Muscle layer of colon (tissue), 2 donors: ENCODE measurements around the gene RAD51D.
"Not testable (repeated sequence)": the region's sequence is repeated elsewhere in the genome, so short reads cannot be mapped to it uniquely, and the experiment has no call there.

ENCODE experiments used
- H3K27ac ChIP-seq: one replicate; pipeline ENCODE4 v1.7.0; 2013; ENCODE audit warnings: low read depth, mild to moderate bottlenecking, low read length, moderate library complexity
- H3K27me3 ChIP-seq, 2 donors: one replicate each; pipeline ENCODE4 v1.7.0; 2013; ENCODE audit warnings: low read length in 2 of 2, mild to moderate bottlenecking in 2 of 2; ENCODE audit not compliant: insufficient read depth in 2 of 2, control insufficient read depth in 1 of 2
- H3K36me3 ChIP-seq: one replicate; pipeline ENCODE4 v1.7.0; 2013; ENCODE audit warnings: mild to moderate bottlenecking, low read length; ENCODE audit not compliant: insufficient read depth
- H3K4me1 ChIP-seq: one replicate; pipeline ENCODE4 v1.7.0; 2013; ENCODE audit warnings: mild to moderate bottlenecking, low read length; ENCODE audit not compliant: insufficient read depth
- H3K4me3 ChIP-seq, 2 donors: one replicate each; pipeline ENCODE4 v1.7.0; 2013; ENCODE audit warnings: low read length in 2 of 2, low read depth in 1 of 2, mild to moderate bottlenecking in 1 of 2, moderate library complexity in 1 of 2
- H3K9ac ChIP-seq: one replicate; pipeline ENCODE4 v1.7.0; 2013; ENCODE audit warnings: low read length
- H3K9me3 ChIP-seq: one replicate; pipeline ENCODE4 v1.7.0; 2013; ENCODE audit warnings: mild to moderate bottlenecking, low read length
- donor health status: abdominal sarcoma.
- donor health status: Adenocarcinoma of cecum.

RAD51D gene

DNA sequence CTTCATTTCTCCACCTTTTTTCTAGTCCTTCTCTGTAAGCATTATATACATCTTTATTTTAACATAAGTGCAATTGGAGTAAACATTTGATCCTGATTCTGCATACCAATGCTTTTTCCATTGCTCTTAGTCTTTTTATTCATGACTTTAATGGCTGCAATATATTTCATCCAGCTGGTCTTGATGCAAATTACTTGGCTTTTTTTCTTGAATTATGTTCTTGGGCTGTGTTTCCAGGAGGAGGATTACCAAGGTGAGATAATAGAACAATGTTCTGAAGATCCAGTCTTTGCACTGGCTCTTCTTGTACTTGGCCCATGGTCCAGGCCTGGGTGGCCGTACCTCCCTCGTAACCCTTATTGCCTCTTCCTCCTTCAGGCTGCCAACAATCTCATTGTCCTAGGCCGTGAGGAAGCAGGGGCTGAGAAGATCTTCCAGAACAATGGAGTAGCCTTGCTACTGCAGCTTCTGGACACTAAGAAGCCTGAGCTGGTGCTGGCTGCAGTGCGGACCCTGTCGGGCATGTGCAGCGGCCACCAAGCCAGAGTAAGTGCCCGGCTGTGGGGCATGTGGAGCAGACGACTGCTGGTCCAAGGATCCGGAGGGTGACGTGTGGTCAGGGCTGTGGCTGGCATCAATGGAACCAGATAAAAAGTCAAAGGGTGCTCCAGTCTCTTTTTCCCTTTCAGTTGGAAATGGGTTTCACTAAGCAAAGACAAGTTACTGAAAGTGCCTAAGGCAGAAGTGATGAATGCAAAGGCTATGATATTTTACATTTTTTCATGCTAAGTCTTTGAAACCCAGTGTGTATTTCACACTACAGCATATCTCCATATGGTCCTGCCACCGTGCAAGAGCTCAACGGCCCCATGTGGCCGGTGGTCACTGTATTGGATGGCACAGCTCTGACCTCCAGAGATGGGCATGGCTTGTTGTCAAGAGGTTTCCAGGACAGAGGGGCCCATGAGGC is 34.8 kb upstream of the RAD51D start:
- no peaks in the 10 kb centered on the region for H3K9me3 ChIP-seq
- H3K27me3 ChIP-seq = no peaks in the 10 kb centered on the region
- no peaks in the 10 kb centered on the region for H3K4me1 ChIP-seq
- H3K36me3 ChIP-seq = no peaks in the 10 kb centered on the region
- no peak overlapping the region for H3K9ac ChIP-seq
- no peak overlapping the region for H3K4me3 ChIP-seq
- no peak overlapping the region for H3K27ac ChIP-seq

DNA sequence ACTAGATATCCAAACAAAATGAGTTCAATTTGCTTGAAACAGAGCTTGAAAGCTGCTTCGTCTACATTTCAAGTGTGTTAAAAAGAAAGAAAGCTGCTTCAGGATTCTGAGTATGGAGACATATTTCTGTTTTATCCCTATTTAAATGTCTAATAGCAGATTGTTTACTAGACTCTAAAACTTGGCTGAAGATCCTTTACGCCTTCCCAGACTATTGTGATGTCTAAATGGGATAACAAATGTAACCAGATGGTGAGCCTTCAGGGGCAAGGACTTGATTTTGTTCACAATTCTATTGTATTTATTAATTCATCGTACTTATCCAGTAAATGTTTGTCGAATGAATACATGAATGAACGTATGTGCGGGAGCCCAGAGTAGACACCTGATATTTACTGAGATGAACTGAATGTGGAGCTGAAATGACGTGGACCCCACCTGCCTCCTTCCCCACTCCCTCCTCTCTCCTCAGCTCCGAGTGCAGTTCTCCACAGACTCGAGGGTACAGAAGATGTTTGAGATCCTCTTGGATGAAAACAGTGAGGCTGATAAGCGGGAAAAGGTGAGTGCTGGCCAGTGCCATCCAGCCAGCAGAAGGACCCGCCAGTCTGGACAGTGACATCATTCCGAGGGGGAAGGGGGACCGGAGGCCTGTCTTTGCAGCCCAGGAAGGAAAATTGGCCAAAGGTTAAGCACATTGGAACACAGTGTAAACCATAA is 32.9 kb upstream of the RAD51D start:
- Histone ChIP-seq H3K27ac (no peak overlapping the region), H3K9ac (no peak overlapping the region), H3K4me3 (no peak overlapping the region), H3K36me3 (no peaks in the 10 kb centered on the region), H3K9me3 (no peaks in the 10 kb centered on the region), H3K27me3 (no peaks in the 10 kb centered on the region), H3K4me1 (no peaks in the 10 kb centered on the region)

DNA sequence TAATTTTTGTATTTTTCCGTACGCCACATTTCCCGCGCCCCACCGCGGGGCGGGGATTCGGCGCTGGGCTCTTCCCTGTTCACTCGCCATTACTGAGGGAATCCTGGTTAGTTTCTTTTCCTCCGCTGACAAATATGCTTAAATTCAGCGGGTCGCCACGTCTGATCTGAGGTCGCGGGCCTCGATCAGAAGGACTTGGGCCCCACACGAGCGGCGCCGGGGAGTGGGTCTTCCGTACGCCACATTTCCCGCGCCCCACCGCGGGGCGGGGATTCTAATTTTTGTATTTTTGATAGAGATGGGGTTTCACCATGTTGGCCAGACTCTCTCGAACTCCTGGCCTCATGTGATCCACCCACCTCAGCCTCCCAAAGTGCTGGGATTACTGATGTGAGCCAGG is 31.4 kb upstream of the RAD51D start:
- not testable (repeated sequence) for H3K27me3 ChIP-seq, H3K4me3 ChIP-seq, H3K9me3 ChIP-seq, H3K27ac ChIP-seq, H3K9ac ChIP-seq, H3K4me1 ChIP-seq, H3K36me3 ChIP-seq

DNA sequence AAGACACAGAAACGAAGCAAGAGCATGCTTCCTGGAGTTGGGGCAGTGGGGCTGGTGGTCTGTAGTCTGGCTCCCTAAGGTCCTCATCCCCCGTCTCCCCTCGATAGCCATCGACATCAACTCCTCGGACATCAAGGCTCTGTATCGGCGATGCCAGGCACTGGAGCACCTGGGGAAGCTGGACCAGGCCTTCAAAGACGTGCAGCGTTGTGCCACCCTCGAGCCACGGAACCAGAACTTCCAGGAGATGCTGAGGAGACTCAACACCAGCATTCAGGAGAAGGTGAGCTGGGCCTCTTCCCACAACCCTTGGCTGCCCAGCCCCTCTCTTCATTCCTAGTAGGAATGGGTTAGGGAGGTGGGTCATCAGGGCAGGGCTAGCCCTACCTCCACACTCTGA is 30.3 kb upstream of the RAD51D start:
- Histone ChIP-seq H3K9me3 (no peaks in the 10 kb centered on the region), H3K36me3 (no peaks in the 10 kb centered on the region), H3K27ac (no peak overlapping the region), H3K9ac (no peak overlapping the region), H3K27me3 (no peaks in the 10 kb centered on the region), H3K4me1 (no peaks in the 10 kb centered on the region), H3K4me3 (no peak overlapping the region)

DNA sequence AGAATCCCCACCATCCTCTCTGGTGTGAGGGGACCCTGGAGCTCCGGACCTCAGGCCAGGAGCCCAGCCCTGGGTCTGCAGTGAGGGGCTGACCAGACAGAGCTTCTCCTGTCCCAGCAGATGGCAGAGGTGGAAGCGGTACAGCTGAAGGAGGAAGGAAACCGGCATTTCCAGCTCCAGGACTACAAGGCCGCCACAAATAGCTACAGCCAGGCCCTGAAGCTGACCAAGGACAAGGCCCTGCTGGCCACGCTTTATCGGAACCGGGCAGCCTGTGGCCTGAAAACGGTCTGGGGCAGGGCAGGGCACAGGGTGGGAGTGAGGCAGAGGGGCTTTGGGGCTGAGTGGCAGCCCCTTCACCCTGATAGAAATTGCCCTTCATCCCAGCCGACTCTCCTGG is 28.5 kb upstream of the RAD51D start:
- Histone ChIP-seq H3K9ac (no peak overlapping the region), H3K27ac (no peak overlapping the region), H3K27me3 (no peaks in the 10 kb centered on the region), H3K4me1 (no peaks in the 10 kb centered on the region), H3K36me3 (no peaks in the 10 kb centered on the region), H3K9me3 (no peaks in the 10 kb centered on the region), H3K4me3 (no peak overlapping the region)

DNA sequence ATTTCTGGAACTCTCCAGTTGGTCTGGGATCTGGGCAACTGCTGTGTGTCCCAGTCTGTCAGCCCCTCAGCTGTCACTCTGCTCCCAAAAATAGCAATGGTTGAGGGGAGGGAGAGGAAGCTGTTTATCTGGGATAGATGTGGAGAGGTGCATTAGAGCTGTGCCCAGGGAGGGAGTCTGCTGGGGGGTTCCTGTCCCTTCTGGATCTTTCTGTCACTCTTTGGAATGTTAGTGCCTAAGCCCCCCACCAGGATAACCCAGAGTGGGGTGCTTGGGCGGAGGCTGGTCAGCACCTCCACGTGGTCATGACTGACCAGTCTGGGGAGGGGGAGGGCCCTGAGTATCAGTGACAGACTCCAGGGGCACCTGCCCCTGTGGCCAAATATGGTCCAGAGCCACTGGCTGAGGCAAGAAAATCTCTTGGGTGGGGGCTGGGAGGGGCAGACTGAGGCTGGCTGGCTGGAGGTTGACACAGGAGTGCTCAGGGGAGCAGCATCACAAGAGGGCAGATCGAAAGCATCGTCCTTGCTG is 27.8 kb upstream of the RAD51D start, which contains the start of gene UNC45B:
Gene UNC45B (plus strand): TSS at position 443 of the 531 bp plus-strand sequence. CDS start 447 bp downstream, outside the sequence.
- H3K9me3 ChIP-seq = no peaks in the 10 kb centered on the region
- H3K4me3 ChIP-seq = no peak within 1 kb of the TSS
- no peaks in the 10 kb centered on the region for H3K27me3 ChIP-seq
- H3K27ac ChIP-seq = no peak within 1 kb of the TSS
- H3K9ac ChIP-seq = no peak within 1 kb of the TSS
- no peaks in the 10 kb centered on the region for H3K4me1 ChIP-seq
- no peaks in the 10 kb centered on the region for H3K36me3 ChIP-seq

DNA sequence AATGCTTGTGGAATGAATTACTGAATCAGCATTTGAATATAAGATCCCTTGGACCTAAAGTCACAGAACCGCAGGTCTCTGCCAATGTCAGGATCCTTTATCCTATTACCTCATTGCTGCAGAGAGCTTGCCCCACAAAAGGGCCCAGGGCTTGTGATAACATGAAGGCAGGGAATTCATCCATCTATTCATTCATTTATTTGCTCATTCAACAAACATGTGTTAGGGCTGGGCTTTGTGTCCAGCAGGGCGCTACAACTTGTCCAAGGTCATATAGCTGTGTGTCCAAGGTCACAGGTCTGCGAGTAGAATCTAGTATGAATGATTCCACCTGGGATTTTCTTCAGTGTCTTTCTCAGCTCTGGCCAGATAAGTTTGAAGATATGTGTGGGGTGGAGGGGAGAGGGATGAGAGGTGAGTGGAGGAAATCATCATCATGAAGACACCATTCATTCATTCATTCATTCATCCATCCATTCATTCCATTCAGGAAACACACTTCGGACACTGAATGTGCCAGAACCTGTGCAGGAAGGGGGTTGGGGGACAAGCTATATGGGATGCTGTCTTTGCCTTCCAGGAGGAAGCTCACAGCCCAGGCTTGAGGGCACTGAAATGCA is 26.7 kb upstream of the RAD51D start:
- no peaks in the 10 kb centered on the region for H3K36me3 ChIP-seq
- H3K4me3 ChIP-seq = no peak overlapping the region
- no peaks in the 10 kb centered on the region for H3K9me3 ChIP-seq
- H3K27me3 ChIP-seq = no peaks in the 10 kb centered on the region
- H3K9ac ChIP-seq = no peak overlapping the region
- H3K4me1 ChIP-seq = no peaks in the 10 kb centered on the region
- no peak overlapping the region for H3K27ac ChIP-seq

DNA sequence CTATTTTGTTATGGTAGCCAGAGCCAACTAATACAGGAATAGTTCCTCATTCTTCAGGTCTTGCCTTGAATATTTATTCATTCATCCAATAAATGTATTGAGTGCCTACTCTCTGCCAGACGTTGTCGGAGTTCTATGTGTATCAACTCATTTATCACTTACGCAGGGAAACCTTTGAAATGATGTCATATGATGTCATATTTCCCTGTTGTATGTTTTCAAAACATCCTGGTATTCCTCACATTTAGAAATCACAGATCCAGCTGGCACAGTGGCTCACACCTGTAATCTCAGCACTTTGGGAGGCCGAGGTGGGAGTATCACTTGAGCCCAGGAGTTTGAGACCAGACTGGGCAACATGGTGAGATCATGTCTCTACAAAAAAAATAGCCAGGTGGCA is 25.2 kb upstream of the RAD51D start:
- Histone ChIP-seq H3K4me1 (peaks cover 8% of the 10 kb centered on the region), H3K27ac (no peak overlapping the region), H3K36me3 (peaks cover under 1% of the 10 kb centered on the region)

DNA sequence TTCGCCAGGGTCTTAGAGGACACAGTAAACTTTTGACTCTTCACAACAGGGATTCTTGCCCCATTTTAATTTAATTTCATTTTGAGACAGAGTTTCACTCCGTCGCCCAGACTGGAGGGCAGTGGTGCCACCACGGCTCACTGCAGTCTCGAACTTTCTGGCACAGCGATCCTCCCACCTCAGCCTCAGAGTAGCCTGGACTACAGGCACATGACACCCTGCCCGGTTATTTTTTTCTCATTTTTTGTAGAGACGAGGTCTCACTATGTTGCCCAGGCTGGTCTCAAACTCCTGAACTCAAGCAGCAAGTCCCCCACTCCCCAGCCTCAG is 22.8 kb upstream of the RAD51D start:
- H3K9me3 ChIP-seq = no peaks in the 10 kb centered on the region
- H3K27ac ChIP-seq = peak overlapping the region; percentile 52
- H3K27me3 ChIP-seq = no peaks in the 10 kb centered on the region
- peaks cover 8% of the 10 kb centered on the region for H3K4me1 ChIP-seq
- no peak overlapping the region for H3K9ac ChIP-seq
- H3K4me3 ChIP-seq = peak overlapping the region; percentile 84 to 96
- peaks cover 22% of the 10 kb centered on the region for H3K36me3 ChIP-seq

More for the DNA sequence above, 25.2 kb upstream of the RAD51D start:
- Histone ChIP-seq H3K4me3 (no peak overlapping the region), H3K9ac (no peak overlapping the region), H3K9me3 (no peaks in the 10 kb centered on the region), H3K27me3 (no peaks in the 10 kb centered on the region)

DNA sequence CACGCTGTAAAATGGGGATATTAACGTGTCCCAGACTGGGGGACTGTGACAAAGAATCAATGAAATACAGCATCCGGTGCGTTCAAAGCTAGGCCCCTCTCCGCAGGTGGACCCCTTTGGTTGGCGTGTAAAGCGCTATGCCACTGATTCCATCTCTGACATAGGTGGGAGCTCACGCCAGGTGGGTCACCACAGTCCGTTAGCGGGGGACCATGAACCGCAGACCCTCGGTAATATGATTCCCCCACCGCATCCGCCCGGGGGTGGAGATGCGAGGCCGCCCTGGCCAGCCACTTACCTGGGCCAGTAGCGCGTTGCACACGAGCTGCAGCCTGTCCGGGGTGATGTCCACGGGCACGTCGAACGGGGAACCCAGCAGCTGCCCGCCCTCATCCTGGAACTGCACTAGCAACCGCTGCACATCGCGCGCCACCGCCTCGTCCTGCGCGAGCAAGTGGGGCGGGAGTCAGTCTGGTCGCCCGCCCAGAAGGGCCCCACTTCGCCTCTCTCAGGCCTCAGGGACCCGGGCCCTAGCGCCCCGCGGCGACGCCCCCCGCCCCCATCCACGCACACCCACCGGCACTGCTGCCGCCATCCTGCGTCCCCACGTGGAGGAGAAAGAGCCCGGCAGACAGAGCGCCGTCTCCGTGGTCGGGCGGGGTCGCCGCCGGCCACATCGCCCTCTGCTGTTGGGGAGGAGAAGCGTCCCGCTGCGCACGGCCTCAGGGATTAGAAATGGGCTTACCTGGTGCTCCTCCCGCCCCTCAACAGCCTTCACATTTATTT is 22.2 kb upstream of the RAD51D start, which contains the start of gene NLE1:
Gene NLE1 (minus strand): TSS at position 623 of the 786 bp plus-strand sequence. CDS start 28 bp downstream, at position 595.
- H3K36me3 ChIP-seq = peaks cover 27% of the 10 kb centered on the region
- peak within 1 kb of the TSS; percentile 52 for H3K27ac ChIP-seq
- peak within 1 kb of the TSS; percentile 36 for H3K9ac ChIP-seq
- H3K4me1 ChIP-seq = peaks cover 8% of the 10 kb centered on the region
- H3K27me3 ChIP-seq = no peaks in the 10 kb centered on the region
- H3K9me3 ChIP-seq = no peaks in the 10 kb centered on the region
- H3K4me3 ChIP-seq = peak within 1 kb of the TSS; percentile 84 to 96
